SU-DHL-6 (cell line): ENCODE results near the gene DOCK1.

Source experiments
- H2AFZ ChIP-seq: fragments of 200-600 bp; sonication (generic); 2 replicates; pipeline ENCODE4 v1.6.1; 2014; ENCODE audit warnings: low read depth, mild to moderate bottlenecking, moderate library complexity, mixed read lengths, antibody characterized with exemption, low read length; ENCODE audit not compliant: severe bottlenecking
- H3F3A ChIP-seq: fragments of 200-600 bp; shearing (Covaris generic); 2 replicates; pipeline ENCODE4 v1.6.0; 2016; ENCODE audit warnings: antibody characterized with exemption, mild to moderate bottlenecking; ENCODE audit not compliant: insufficient read depth
- H3K27ac ChIP-seq: fragments of 200-600 bp; sonication (generic); 2 replicates; pipeline ENCODE4 v1.5.1; 2016; ENCODE audit warnings: low read depth, mild to moderate bottlenecking, low read length, moderate library complexity, mixed read lengths
- H3K27me3 ChIP-seq: fragments of 200-600 bp; sonication (generic), shearing (Covaris generic); 2 replicates; pipeline ENCODE4 v1.6.0; 2014; ENCODE audit warnings: mild to moderate bottlenecking, low read length
- H3K36me3 ChIP-seq: fragments of 200-600 bp; sonication (generic); 2 replicates; pipeline ENCODE4 v1.6.1; 2014; ENCODE audit warnings: mild to moderate bottlenecking, low read length, mixed read lengths
- H3K4me2 ChIP-seq: fragments of 300-600, 200-600 bp; shearing (Covaris generic), sonication (generic); 2 replicates; pipeline ENCODE4 v1.6.0; 2014; ENCODE audit warnings: low read length, low read depth, mild to moderate bottlenecking; ENCODE audit not compliant: poor library complexity, severe bottlenecking
- H3K4me3 ChIP-seq: fragments of 200-600 bp; sonication (generic); 2 replicates; pipeline ENCODE4 v1.5.1; 2014; ENCODE audit warnings: antibody characterized with exemption, low read length, mild to moderate bottlenecking, mixed read lengths; ENCODE audit not compliant: insufficient read depth, poor library complexity, severe bottlenecking
- H3K79me2 ChIP-seq: fragments of 200-600 bp; sonication (generic); 2 replicates; pipeline ENCODE4 v1.6.1; 2014; ENCODE audit warnings: mild to moderate bottlenecking, low read length, moderate library complexity; ENCODE audit not compliant: insufficient read depth
- H3K9ac ChIP-seq: fragments of 200-600 bp; sonication (generic); 2 replicates; pipeline ENCODE4 v1.7.0; 2014; ENCODE audit warnings: mild to moderate bottlenecking, low read length
- H3K9me2 ChIP-seq: fragments of 200-600 bp; sonication (generic); replicated peaks from 2 replicates; pipeline ENCODE4 v1.6.1; 2014; ENCODE audit warnings: low read length; ENCODE audit not compliant: insufficient read depth
- H3K9me3 ChIP-seq: fragments of 200-600 bp; sonication (generic); 2 replicates; pipeline ENCODE4 v1.6.1; 2014; ENCODE audit warnings: low read length, mixed read lengths; ENCODE audit not compliant: insufficient read depth
- H4K20me1 ChIP-seq: fragments of 200-600 bp; sonication (generic); 2 replicates; pipeline ENCODE4 v1.6.1; 2014; ENCODE audit warnings: low read depth, mild to moderate bottlenecking, antibody characterized with exemption, low read length, moderate library complexity, mixed read lengths
- EZH2phosphoT487 ChIP-seq: fragments of 200-600 bp; sonication (generic), shearing (Covaris generic); conservative IDR thresholded peaks from 2 replicates; pipeline ENCODE4 v1.6.1; 2018; ENCODE audit warnings: mild to moderate bottlenecking, antibody characterized with exemption, low read length, moderate library complexity, mixed read lengths
- TF ChIP-seq, protein P1 (sequence below): fragments of 200-600 bp; sonication (generic); IDR thresholded peaks from one replicate; pipeline ENCODE4 v1.5.1; 2017; ENCODE audit warnings: antibody characterized with exemption, mild to moderate bottlenecking, low read length, moderate library complexity; ENCODE audit not compliant: insufficient read depth, poor library complexity, severe bottlenecking

Gene DOCK1

DNA sequence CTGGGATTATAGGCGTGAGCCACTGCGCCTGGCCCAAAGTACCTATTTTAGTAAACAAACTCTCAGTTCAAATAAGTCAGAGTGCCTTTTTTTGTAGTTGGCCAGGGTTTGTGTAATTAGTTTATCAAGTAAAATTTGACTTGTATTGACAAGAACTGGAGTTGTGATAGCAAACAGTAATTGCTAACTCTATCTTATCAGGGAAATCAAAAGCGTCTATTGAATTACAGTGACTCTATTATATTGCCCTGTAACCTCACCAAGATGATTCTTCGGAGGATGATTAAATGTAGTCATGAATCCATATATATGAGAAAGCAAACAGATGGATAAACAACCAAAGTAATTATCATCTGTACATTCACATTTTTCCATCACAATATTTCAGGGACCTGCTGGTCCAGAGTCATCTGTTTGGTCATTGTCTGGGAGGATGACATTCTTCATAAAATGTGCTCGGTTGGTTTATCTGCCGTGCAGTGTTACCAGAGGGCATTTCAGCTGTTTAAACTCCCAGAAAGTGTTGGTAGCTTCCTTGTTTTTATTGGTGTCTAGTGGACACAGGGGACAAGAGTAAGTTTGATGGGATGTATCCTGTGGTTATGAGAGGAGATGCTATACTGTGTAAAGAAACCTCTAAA is 35.6 kb downstream of the DOCK1 start:
- TF ChIP-seq EZH2phosphoT487, result no peak
- TF ChIP-seq, protein P1, sequence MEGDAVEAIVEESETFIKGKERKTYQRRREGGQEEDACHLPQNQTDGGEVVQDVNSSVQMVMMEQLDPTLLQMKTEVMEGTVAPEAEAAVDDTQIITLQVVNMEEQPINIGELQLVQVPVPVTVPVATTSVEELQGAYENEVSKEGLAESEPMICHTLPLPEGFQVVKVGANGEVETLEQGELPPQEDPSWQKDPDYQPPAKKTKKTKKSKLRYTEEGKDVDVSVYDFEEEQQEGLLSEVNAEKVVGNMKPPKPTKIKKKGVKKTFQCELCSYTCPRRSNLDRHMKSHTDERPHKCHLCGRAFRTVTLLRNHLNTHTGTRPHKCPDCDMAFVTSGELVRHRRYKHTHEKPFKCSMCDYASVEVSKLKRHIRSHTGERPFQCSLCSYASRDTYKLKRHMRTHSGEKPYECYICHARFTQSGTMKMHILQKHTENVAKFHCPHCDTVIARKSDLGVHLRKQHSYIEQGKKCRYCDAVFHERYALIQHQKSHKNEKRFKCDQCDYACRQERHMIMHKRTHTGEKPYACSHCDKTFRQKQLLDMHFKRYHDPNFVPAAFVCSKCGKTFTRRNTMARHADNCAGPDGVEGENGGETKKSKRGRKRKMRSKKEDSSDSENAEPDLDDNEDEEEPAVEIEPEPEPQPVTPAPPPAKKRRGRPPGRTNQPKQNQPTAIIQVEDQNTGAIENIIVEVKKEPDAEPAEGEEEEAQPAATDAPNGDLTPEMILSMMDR, result no peak
- H2AFZ ChIP-seq, result no peak overlapping the region
- no peaks in the 10 kb centered on the region for H3K36me3 ChIP-seq

DNA sequence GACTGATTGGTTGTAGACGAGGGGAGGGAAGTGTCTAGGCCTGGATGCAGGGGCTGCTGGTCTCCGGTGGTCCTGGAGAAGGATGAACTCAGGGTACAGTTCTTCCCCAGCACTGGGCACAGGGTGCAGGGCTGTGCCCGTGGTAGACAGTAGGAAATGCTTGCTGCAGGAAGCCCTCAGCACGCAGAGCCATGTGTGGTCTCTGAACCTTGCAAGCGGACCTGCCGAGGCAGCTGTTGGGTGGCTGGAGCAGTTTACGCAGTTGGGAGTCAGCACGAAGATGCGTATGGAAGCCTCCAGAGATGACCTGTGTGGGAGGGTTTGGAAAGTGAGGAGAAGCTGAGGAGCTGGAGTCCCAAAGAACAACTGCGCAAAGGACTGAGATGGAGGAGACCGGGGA is 39.0 kb downstream of the DOCK1 start:
- Histone ChIP-seq H3K9me3 (peaks cover 9% of the 10 kb centered on the region), H3K9me2 (no peaks in the 10 kb centered on the region), H3K4me3 (no peak overlapping the region), H3F3A (0 out of 2 replicates have a peak, but pooled peaks cover 4% of the 10 kb centered on the region), H2AFZ (no peak overlapping the region), H3K79me2 (no peaks in the 10 kb centered on the region), H3K27ac (no peak overlapping the region), H3K27me3 (no peaks in the 10 kb centered on the region), H3K4me2 (no peak overlapping the region), H3K9ac (no peak overlapping the region), H3K36me3 (no peaks in the 10 kb centered on the region), H4K20me1 (no peaks in the 10 kb centered on the region)
- TF ChIP-seq, protein P1, result no peak
- no peak for TF ChIP-seq EZH2phosphoT487

More for the DNA sequence above, 35.6 kb downstream of the DOCK1 start:
- no peaks in the 10 kb centered on the region for H3K9me3 ChIP-seq
- H3K79me2 ChIP-seq, result no peaks in the 10 kb centered on the region
- no peaks in the 10 kb centered on the region for H4K20me1 ChIP-seq
- no peak overlapping the region for H3K9ac ChIP-seq
- no peaks in the 10 kb centered on the region for H3K9me2 ChIP-seq
- H3K4me2 ChIP-seq, result no peak overlapping the region
- no peak overlapping the region for H3K4me3 ChIP-seq
- H3K27ac ChIP-seq, result no peak overlapping the region
- H3F3A ChIP-seq, result no peaks in the 10 kb centered on the region
- H3K27me3 ChIP-seq, result no peaks in the 10 kb centered on the region

DNA sequence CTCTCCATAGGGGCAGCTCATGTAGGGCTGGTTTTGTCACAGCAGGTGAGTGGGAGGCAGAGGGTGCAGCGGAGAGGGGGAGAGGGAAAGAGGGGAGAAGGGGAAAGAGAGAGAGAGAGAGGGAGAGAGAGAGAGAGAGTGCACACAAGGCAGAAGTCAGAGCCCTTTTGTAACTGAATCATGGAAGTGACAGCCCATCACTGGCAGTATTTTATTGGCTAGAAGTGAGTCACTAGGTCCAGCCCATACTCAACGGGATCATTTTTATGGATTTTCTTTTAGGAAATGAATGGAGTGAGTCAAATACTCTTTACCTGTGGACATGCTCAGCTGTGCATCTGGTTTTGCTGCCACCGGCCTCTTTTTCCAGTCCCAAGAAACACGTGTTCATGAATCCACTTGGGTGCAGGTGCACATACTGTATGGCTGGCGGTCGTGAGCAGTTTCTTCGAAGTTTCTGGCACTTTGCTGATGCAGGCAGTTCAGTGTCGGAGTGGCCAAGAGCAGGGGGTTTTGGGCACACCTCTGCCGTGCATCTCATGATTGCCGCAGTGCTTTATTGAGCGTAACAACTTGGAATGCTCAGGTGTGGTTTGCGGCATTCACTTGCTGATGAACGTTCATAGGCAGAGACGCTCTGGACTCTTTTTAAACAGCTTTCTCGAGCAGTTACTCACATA is 40.3 kb downstream of the DOCK1 start:
- Histone ChIP-seq H3F3A (0 out of 2 replicates have a peak, but pooled peaks cover 4% of the 10 kb centered on the region), H3K36me3 (no peaks in the 10 kb centered on the region), H3K9me2 (no peaks in the 10 kb centered on the region), H4K20me1 (no peaks in the 10 kb centered on the region), H3K4me3 (no peak overlapping the region), H3K27ac (no peak overlapping the region), H3K4me2 (no peak overlapping the region), H3K27me3 (no peaks in the 10 kb centered on the region), H3K9ac (no peak overlapping the region), H3K79me2 (no peaks in the 10 kb centered on the region), H2AFZ (no peak overlapping the region), H3K9me3 (peaks cover 9% of the 10 kb centered on the region)
- TF ChIP-seq, protein P1, result no peak
- no peak for TF ChIP-seq EZH2phosphoT487
